Ascending aorta (tissue), 2 donors: ENCODE data around the gene C11orf52. TPM values are rescaled to one million over a fixed set of nuclear protein-coding genes. Genes with fewer than 3 reads are reported as not detected.

Source experiments
- DNase-seq, 2 donors: peaks; one replicate each; pipeline ENCODE4 v3.0.0-alpha.2; 2019; ENCODE audit warnings: low spot score in 2 of 2
- H3K27ac ChIP-seq, 2 donors: fragments of 200-600 bp; sonication (generic); one replicate each; pipeline ENCODE4 v1.5.1; 2016 to 2017; ENCODE audit warnings: mild to moderate bottlenecking in 1 of 2
- H3K27me3 ChIP-seq: fragments of 200-600 bp; sonication (generic); one replicate; pipeline ENCODE4 v1.5.1; 2017
- H3K36me3 ChIP-seq, 2 donors: fragments of 200-600 bp; sonication (generic); one replicate each; pipeline ENCODE4 v1.5.1; 2016
- H3K4me1 ChIP-seq, 2 donors: fragments of 200-600 bp; sonication (generic); one replicate each; pipeline ENCODE4 v1.5.1; 2016 to 2017; ENCODE audit warnings: mild to moderate bottlenecking in 1 of 2
- H3K4me3 ChIP-seq, 2 donors: fragments of 200-600 bp; sonication (generic); one replicate each; pipeline ENCODE4 v1.5.1; 2016 to 2017; ENCODE audit warnings: mild to moderate bottlenecking in 1 of 2
- H3K9me3 ChIP-seq, 2 donors: fragments of 200-600 bp; sonication (generic); one replicate each; pipeline ENCODE4 v1.5.1; 2016
- CTCF ChIP-seq, 3 experiments: fragments of 200-600 bp in 2 of 3; fragments of 450-650 bp in 1 of 3; sonication (generic) in 2 of 3; IDR thresholded peaks; one replicate each; pipeline ENCODE4 v1.5.1; 2016 to 2019; ENCODE audit warnings: antibody characterized with exemption in 3 of 3, mild to moderate bottlenecking in 1 of 3, moderate library complexity in 1 of 3
- intact Hi-C: fragments of 100-400 bp; cut with DNase I; formaldehyde crosslinking; loops from one replicate; pipeline ENCODE4 v1.15.1; 2023
- total RNA-seq: library from RNA; depleted of rRNA; stranded (reverse); fragments of >200 nt; gene quantifications from one replicate; pipeline ENCODE4 v1.1.0, GENCODE V29; 2016

The C11orf52 gene
- total RNA-seq, 1 donor from 2014 or later = not detected

GRCh38 chr11:111945198-111945597, 26.5 kb downstream of the C11orf52 start:
- H3K4me1 ChIP-seq = peaks cover 10 to 32% of the 10 kb centered on the region in 2 donors
- no peak for TF ChIP-seq CTCF (IDR thresholded peaks at IDR 0.05)
- no peaks in the 10 kb centered on the region for H3K27me3 ChIP-seq
- H3K4me3 ChIP-seq = no peak overlapping the region
- intact Hi-C loops = loop anchor here (1.0 to 2.0 kb wide), 2 partner anchors 8 to 32 kb away; partner anchors contain the start of genes DIXDC1 and HSPB2
- no peaks in the 10 kb centered on the region for H3K9me3 ChIP-seq
- no peaks in the 10 kb centered on the region for H3K36me3 ChIP-seq
- H3K27ac ChIP-seq = peak overlapping the region; percentile 91 to 92
- no peak for DNase-seq

GRCh38 chr11:111946499-111946898, 27.8 kb downstream of the C11orf52 start:
- Histone ChIP-seq H3K27me3 (no peaks in the 10 kb centered on the region), H3K4me1 (peaks cover 10 to 32% of the 10 kb centered on the region in 2 donors), H3K9me3 (no peaks in the 10 kb centered on the region), H3K4me3 (no peak overlapping the region), H3K27ac (peak overlapping the region; percentile 91 to 92), H3K36me3 (no peaks in the 10 kb centered on the region)
- TF ChIP-seq CTCF (IDR thresholded peaks at IDR 0.05) = no peak
- intact Hi-C loops = loop anchor here (1.0 kb wide), 1 partner anchor 31 kb away; no protein-coding TSS in a partner anchor
- DNase-seq = peak in 1 of 2 donors; percentile 76

- H3K27ac ChIP-seq = peak overlapping the region; percentile 91 to 92
- no peaks in the 10 kb centered on the region for H3K27me3 ChIP-seq
- H3K4me1 ChIP-seq = peaks cover 10 to 32% of the 10 kb centered on the region in 2 donors
- H3K36me3 ChIP-seq = no peaks in the 10 kb centered on the region
- intact Hi-C loops = no loop called here
- H3K4me3 ChIP-seq = no peak overlapping the region
- no peak for TF ChIP-seq CTCF (IDR thresholded peaks at IDR 0.05)
- no peak for DNase-seq
- H3K9me3 ChIP-seq = no peaks in the 10 kb centered on the region
Observed at GRCh38 chr11:111947143-111947542, 28.4 kb downstream of the C11orf52 start.

GRCh38 chr11:111949519-111950426, 31.1 kb downstream of the C11orf52 start:
- no peaks in the 10 kb centered on the region for H3K9me3 ChIP-seq
- intact Hi-C loops = no loop called here
- no peak for DNase-seq
- H3K36me3 ChIP-seq = no peaks in the 10 kb centered on the region
- peaks cover 10 to 21% of the 10 kb centered on the region in 2 donors for H3K4me1 ChIP-seq
- TF ChIP-seq CTCF (IDR thresholded peaks at IDR 0.05) = no peak
- H3K27me3 ChIP-seq = no peaks in the 10 kb centered on the region
- H3K27ac ChIP-seq = no peak overlapping the region
- no peak overlapping the region for H3K4me3 ChIP-seq

GRCh38 chr11:111951565-111951964, 32.9 kb downstream of the C11orf52 start:
- Histone ChIP-seq H3K27me3 (no peaks in the 10 kb centered on the region), H3K4me1 (peaks cover 4 to 6% of the 10 kb centered on the region in 2 donors), H3K4me3 (no peak overlapping the region), H3K9me3 (no peaks in the 10 kb centered on the region), H3K27ac (no peak overlapping the region), H3K36me3 (no peaks in the 10 kb centered on the region)
- no peak for TF ChIP-seq CTCF (IDR thresholded peaks at IDR 0.05)
- intact Hi-C loops = no loop called here
- no peak for DNase-seq
